HL-60 (cell line): ENCODE data around the gene SHROOM1.
"Not testable (repeated sequence)": the region's sequence is repeated elsewhere in the genome, so short reads cannot be mapped to it uniquely, and the experiment has no call there.

Experiments
- DNase-seq, 2 experiments: peaks; one replicate each; pipeline ENCODE4 v3.0.0-alpha.2; 2010 to 2020; ENCODE audit warnings: low read depth in 1 of 2, low spot score in 1 of 2
- H3K27ac ChIP-seq: fragments of 250-450 bp; sonication (Bioruptor Pico); replicated peaks from 2 replicates; pipeline ENCODE4 v1.5.1; 2020; ENCODE audit warnings: mild to moderate bottlenecking, moderate library complexity
- H3K27me3 ChIP-seq: fragments of 250-450 bp; sonication (Bioruptor Pico); 2 replicates; pipeline ENCODE4 v1.5.1; 2021; ENCODE audit warnings: mild to moderate bottlenecking, moderate library complexity; ENCODE audit not compliant: insufficient read depth, poor library complexity, severe bottlenecking
- H3K4me3 ChIP-seq: replicated peaks from 2 replicates; pipeline ENCODE4 v1.5.1; 2011; ENCODE audit warnings: mild to moderate bottlenecking, control low read depth, low read length; ENCODE audit not compliant: insufficient read depth
- CTCF ChIP-seq: IDR thresholded peaks from one replicate; pipeline ENCODE4 v1.5.1; 2011; ENCODE audit warnings: low read length, control low read depth, inconsistent platforms; ENCODE audit not compliant: insufficient read depth
- GABPA ChIP-seq: IDR thresholded peaks from 2 replicates; pipeline ENCODE4 v1.6.1; 2012; ENCODE audit warnings: low read depth
- POLR2AphosphoS5 ChIP-seq: IDR thresholded peaks from 2 replicates; pipeline ENCODE4 v1.6.1; 2012; ENCODE audit warnings: low read depth
- SPI1 ChIP-seq: IDR thresholded peaks from 2 replicates; pipeline ENCODE4 v1.6.1; 2012; ENCODE audit warnings: low read depth, mild to moderate bottlenecking, borderline replicate concordance
- TF ChIP-seq, protein P1 (sequence below): IDR thresholded peaks from 2 replicates; pipeline ENCODE4 v1.6.1; 2012; ENCODE audit warnings: low read depth; ENCODE audit not compliant: insufficient replicate concordance

SHROOM1 gene

GRCh38 chr5:132860742-132861141 is 30.3 kb upstream of the SHROOM1 start:
- TF ChIP-seq POLR2AphosphoS5 (no peak), CTCF (no peak), SPI1 (no peak), GABPA (no peak)
- TF ChIP-seq, protein P1, sequence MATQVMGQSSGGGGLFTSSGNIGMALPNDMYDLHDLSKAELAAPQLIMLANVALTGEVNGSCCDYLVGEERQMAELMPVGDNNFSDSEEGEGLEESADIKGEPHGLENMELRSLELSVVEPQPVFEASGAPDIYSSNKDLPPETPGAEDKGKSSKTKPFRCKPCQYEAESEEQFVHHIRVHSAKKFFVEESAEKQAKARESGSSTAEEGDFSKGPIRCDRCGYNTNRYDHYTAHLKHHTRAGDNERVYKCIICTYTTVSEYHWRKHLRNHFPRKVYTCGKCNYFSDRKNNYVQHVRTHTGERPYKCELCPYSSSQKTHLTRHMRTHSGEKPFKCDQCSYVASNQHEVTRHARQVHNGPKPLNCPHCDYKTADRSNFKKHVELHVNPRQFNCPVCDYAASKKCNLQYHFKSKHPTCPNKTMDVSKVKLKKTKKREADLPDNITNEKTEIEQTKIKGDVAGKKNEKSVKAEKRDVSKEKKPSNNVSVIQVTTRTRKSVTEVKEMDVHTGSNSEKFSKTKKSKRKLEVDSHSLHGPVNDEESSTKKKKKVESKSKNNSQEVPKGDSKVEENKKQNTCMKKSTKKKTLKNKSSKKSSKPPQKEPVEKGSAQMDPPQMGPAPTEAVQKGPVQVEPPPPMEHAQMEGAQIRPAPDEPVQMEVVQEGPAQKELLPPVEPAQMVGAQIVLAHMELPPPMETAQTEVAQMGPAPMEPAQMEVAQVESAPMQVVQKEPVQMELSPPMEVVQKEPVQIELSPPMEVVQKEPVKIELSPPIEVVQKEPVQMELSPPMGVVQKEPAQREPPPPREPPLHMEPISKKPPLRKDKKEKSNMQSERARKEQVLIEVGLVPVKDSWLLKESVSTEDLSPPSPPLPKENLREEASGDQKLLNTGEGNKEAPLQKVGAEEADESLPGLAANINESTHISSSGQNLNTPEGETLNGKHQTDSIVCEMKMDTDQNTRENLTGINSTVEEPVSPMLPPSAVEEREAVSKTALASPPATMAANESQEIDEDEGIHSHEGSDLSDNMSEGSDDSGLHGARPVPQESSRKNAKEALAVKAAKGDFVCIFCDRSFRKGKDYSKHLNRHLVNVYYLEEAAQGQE = no peak
- Histone ChIP-seq H3K27me3 (no peaks in the 10 kb centered on the region), H3K4me3 (no peak overlapping the region), H3K27ac (no peak overlapping the region)
- DNase-seq = no peak

GRCh38 chr5:132859889-132860437 is 29.5 kb upstream of the SHROOM1 start:
- no peaks in the 10 kb centered on the region for H3K27me3 ChIP-seq
- DNase-seq = no peak
- no peak overlapping the region for H3K27ac ChIP-seq
- H3K4me3 ChIP-seq = no peak overlapping the region
- no peak for TF ChIP-seq GABPA
- no peak for TF ChIP-seq POLR2AphosphoS5
- TF ChIP-seq, protein P1 = no peak

DNA sequence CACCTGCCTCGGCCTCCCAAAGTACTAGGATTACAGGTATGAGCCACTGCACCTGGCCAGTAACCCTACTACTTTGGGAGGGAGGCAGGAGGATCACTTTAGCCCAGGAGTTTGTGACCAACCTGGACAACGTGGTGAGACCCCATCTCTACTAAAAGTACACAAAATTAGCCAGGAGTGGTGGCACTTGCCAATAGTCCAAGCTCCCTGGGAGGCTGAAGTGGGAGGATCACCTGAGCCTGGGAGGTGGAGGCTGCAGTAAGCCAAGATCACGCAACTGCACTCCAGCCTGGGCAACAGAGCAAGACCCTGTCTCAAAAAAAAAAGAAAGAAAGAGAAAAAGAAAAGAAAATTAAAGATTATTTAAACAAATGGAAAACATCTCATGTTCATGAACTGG is 25.6 kb upstream of the SHROOM1 start:
- TF ChIP-seq, protein P1 = no peak
- TF ChIP-seq SPI1 = no peak
- no peak for TF ChIP-seq CTCF
- no peak for DNase-seq
- Histone ChIP-seq H3K4me3 (no peak overlapping the region), H3K27ac (no peak overlapping the region), H3K27me3 (no peaks in the 10 kb centered on the region)

GRCh38 chr5:132854992-132855391 is 24.5 kb upstream of the SHROOM1 start:
- not testable (repeated sequence) for DNase-seq

More at GRCh38 chr5:132854992-132855391, 24.5 kb upstream of the SHROOM1 start:
- not testable (repeated sequence) for H3K27ac ChIP-seq, H3K27me3 ChIP-seq, H3K4me3 ChIP-seq
